Caco-2 (cell line): ENCODE data around the gene MORN3. TPM values are rescaled to one million over a fixed set of nuclear protein-coding genes. Genes with fewer than 3 reads are reported as not detected.
"Not testable (repeated sequence)": the region's sequence is repeated elsewhere in the genome, so short reads cannot be mapped to it uniquely, and the experiment has no call there.

Experiments used
- BruUV-seq: library from RNA; stranded (reverse); fragments of 400-500 nt; replicated peaks from 2 replicates; lab custom pipeline; 2021; lab: Mats Ljungman, UMichigan
- CTCF ChIA-PET: fragments of 300-600 bp; sonication (Branson Sonifier 250); formaldehyde crosslinking; loops from one replicate; lab custom pipeline; 2022; ENCODE audit warnings: antibody characterized with exemption; lab: Charles Lee
- POLR2A ChIA-PET: fragments of 300-600 bp; sonication (Branson Sonifier 250); formaldehyde crosslinking; loops from one replicate; lab custom pipeline; 2022; ENCODE audit warnings: antibody characterized with exemption; lab: Charles Lee
- DNase-seq, 2 experiments: peaks; one replicate each; pipeline versions ENCODE4 v3.0.0 to v3.0.0-alpha.2; 2020 to 2022
- H3K27me3 ChIP-seq: replicated peaks from 2 replicates; pipeline ENCODE4 v1.6.0; 2011; ENCODE audit warnings: low read length; ENCODE audit not compliant: control insufficient read depth, insufficient read depth
- H3K36me3 ChIP-seq: 2 replicates; pipeline ENCODE4 v1.5.1; 2011; ENCODE audit warnings: low read length; ENCODE audit not compliant: control insufficient read depth, insufficient read depth
- H3K4me1 ChIP-seq: fragments of 250-450 bp; sonication (Bioruptor Pico); 2 replicates; pipeline ENCODE4 v1.5.1; 2020; ENCODE audit warnings: mild to moderate bottlenecking
- H3K4me3 ChIP-seq: 2 replicates; pipeline ENCODE4 v1.5.1; 2011; ENCODE audit warnings: low read depth, mild to moderate bottlenecking, control low read depth, low read length
- H3K9me3 ChIP-seq: fragments of 250-450 bp; sonication (Bioruptor Pico); 2 replicates; pipeline ENCODE4 v1.5.1; 2020; ENCODE audit warnings: mild to moderate bottlenecking, moderate library complexity
- H3K27ac Mint-ChIP-seq: one replicate; pipeline ENCODE4 v1.8.0; 2022; ENCODE audit warnings: mixed read lengths; ENCODE audit not compliant: unreplicated experiment
- H3K27me3 Mint-ChIP-seq: one replicate; pipeline ENCODE4 v1.8.0; 2022; ENCODE audit warnings: mixed read lengths; ENCODE audit not compliant: insufficient read depth, unreplicated experiment
- H3K36me3 Mint-ChIP-seq: one replicate; pipeline ENCODE4 v1.8.0; 2022; ENCODE audit warnings: mild to moderate bottlenecking, mixed read lengths; ENCODE audit not compliant: insufficient read depth, unreplicated experiment
- H3K4me1 Mint-ChIP-seq: one replicate; pipeline ENCODE4 v1.8.0; 2022; ENCODE audit warnings: low read depth, mixed read lengths; ENCODE audit not compliant: unreplicated experiment
- H3K4me3 Mint-ChIP-seq: one replicate; pipeline ENCODE4 v1.8.0; 2022; ENCODE audit warnings: mild to moderate bottlenecking, moderate library complexity, mixed read lengths; ENCODE audit not compliant: unreplicated experiment
- H3K9me3 Mint-ChIP-seq: one replicate; pipeline ENCODE4 v1.8.0; 2022; ENCODE audit warnings: mixed read lengths; ENCODE audit not compliant: unreplicated experiment
- CTCF ChIP-seq, 2 experiments: fragments of 200-600 bp in 1 of 2; IDR thresholded peaks; 1 replicate in 1 of 2; 2 replicates in 1 of 2; pipeline versions ENCODE4 v1.5.1 to v1.8.0; 2011 to 2022; ENCODE audit warnings: antibody characterized with exemption in 1 of 2, control low read depth in 1 of 2, inconsistent platforms in 1 of 2, low read depth in 1 of 2, low read length in 1 of 2, mild to moderate bottlenecking in 1 of 2, moderate library complexity in 1 of 2; ENCODE audit not compliant: insufficient read depth in 1 of 2, severe bottlenecking in 1 of 2, unreplicated experiment in 1 of 2
- intact Hi-C: fragments of 100-400 bp; cut with micrococcal nuclease; formaldehyde crosslinking; loops from one replicate; pipeline ENCODE4 v1.10.0; 2022; ENCODE audit not compliant: unreplicated experiment
- total RNA-seq: library from RNA; stranded (reverse); gene quantifications from 2 replicates; pipeline ENCODE4 v1.2.3, GENCODE V29; 2022

The MORN3 gene
- total RNA-seq, 1 experiment from 2014 or later, result 36.5 TPM

GRCh38 chr12:121701667-121702277 is 32.3 kb upstream of the MORN3 start:
- H3K9me3 Mint-ChIP-seq, result no peaks in the 10 kb centered on the region
- Histone ChIP-seq H3K36me3 (no peaks in the 10 kb centered on the region), H3K27me3 (no peaks in the 10 kb centered on the region), H3K9me3 (no peaks in the 10 kb centered on the region), H3K4me3 (no peak overlapping the region), H3K4me1 (no peaks in the 10 kb centered on the region)
- intact Hi-C loops, result no loop called here
- BruUV-seq, result no TSS peak
- CTCF ChIA-PET, result interaction anchor here (0.6 to 1.1 kb wide), 4 partner anchors 8 to 181 kb away, joined by 3 to 4 read pairs (median 3); partner anchors contain the start of genes RHOF and TMEM120B
- POLR2A ChIA-PET, result no interaction called here
- no peak for TF ChIP-seq CTCF (IDR thresholded peaks at IDR 0.05; ENCODE audit: insufficient read depth in 1 of 2, low read depth in 1 of 2, low read length in 1 of 2, severe bottlenecking in 1 of 2, unreplicated experiment in 1 of 2)
- DNase-seq, result no peak
- no peaks in the 10 kb centered on the region for H3K4me1 Mint-ChIP-seq
- no peaks in the 10 kb centered on the region for H3K27me3 Mint-ChIP-seq
- H3K36me3 Mint-ChIP-seq, result no peaks in the 10 kb centered on the region
- H3K4me3 Mint-ChIP-seq, result no peak overlapping the region
- no peak overlapping the region for H3K27ac Mint-ChIP-seq

GRCh38 chr12:121697861-121698260 is 28.4 kb upstream of the MORN3 start:
- H3K36me3 Mint-ChIP-seq, H3K27me3 ChIP-seq, POLR2A ChIA-PET, BruUV-seq, H3K27me3 Mint-ChIP-seq, H3K4me1 ChIP-seq, H3K9me3 ChIP-seq, H3K4me1 Mint-ChIP-seq, DNase-seq, H3K4me3 Mint-ChIP-seq, H3K4me3 ChIP-seq, H3K36me3 ChIP-seq, H3K27ac Mint-ChIP-seq, H3K9me3 Mint-ChIP-seq: not testable (repeated sequence)
- CTCF ChIA-PET, result interaction anchor here (0.6 to 1.0 kb wide), 3 partner anchors 11 to 669 kb away, joined by 3 to 5 read pairs (median 3); no protein-coding TSS in a partner anchor
- intact Hi-C loops, result loop anchor here (1.0 to 5.0 kb wide), 3 partner anchors 75 to 189 kb away; partner anchors contain the start of gene PSMD9

GRCh38 chr12:121697093-121697698 is 27.7 kb upstream of the MORN3 start:
- Mint-ChIP-seq H3K27ac (no peak overlapping the region), H3K36me3 (no peaks in the 10 kb centered on the region), H3K27me3 (no peaks in the 10 kb centered on the region), H3K4me3 (no peak overlapping the region), H3K4me1 (no peaks in the 10 kb centered on the region), H3K9me3 (no peaks in the 10 kb centered on the region)
- Histone ChIP-seq H3K36me3 (no peaks in the 10 kb centered on the region), H3K9me3 (no peaks in the 10 kb centered on the region), H3K27me3 (no peaks in the 10 kb centered on the region), H3K4me3 (no peak overlapping the region), H3K4me1 (no peaks in the 10 kb centered on the region)
- intact Hi-C loops, result loop anchor here (1.0 to 5.0 kb wide), 3 partner anchors 76 to 190 kb away; partner anchors contain the start of gene PSMD9
- DNase-seq, result peak in 1 of 2 experiments; percentile 59
- BruUV-seq, result no TSS peak
- ChIA-PET CTCF (interaction anchor here (0.6 to 1.0 kb wide), 4 partner anchors 11 to 669 kb away, joined by 3 to 5 read pairs (median 3); no protein-coding TSS in a partner anchor), POLR2A (no interaction called here)
- peak; percentile 33 to 52 for TF ChIP-seq CTCF (IDR thresholded peaks at IDR 0.05; ENCODE audit: insufficient read depth in 1 of 2, low read depth in 1 of 2, low read length in 1 of 2, severe bottlenecking in 1 of 2, unreplicated experiment in 1 of 2)
